Loucy (cell line): ENCODE results near the gene MED8.

ENCODE experiments used
- EZH2phosphoT487 ChIP-seq: fragments of 200-600 bp; IDR thresholded peaks from 2 replicates; pipeline ENCODE4 v1.6.1; 2018; ENCODE audit warnings: antibody characterized with exemption, mild to moderate bottlenecking, moderate library complexity, borderline replicate concordance
- TF ChIP-seq, protein P1 (sequence below): fragments of 200-600 bp; sonication (generic); conservative IDR thresholded peaks from 2 replicates; pipeline ENCODE4 v1.5.1; 2014; ENCODE audit warnings: mild to moderate bottlenecking, antibody characterized with exemption, low read length

- TF ChIP-seq, protein P1, sequence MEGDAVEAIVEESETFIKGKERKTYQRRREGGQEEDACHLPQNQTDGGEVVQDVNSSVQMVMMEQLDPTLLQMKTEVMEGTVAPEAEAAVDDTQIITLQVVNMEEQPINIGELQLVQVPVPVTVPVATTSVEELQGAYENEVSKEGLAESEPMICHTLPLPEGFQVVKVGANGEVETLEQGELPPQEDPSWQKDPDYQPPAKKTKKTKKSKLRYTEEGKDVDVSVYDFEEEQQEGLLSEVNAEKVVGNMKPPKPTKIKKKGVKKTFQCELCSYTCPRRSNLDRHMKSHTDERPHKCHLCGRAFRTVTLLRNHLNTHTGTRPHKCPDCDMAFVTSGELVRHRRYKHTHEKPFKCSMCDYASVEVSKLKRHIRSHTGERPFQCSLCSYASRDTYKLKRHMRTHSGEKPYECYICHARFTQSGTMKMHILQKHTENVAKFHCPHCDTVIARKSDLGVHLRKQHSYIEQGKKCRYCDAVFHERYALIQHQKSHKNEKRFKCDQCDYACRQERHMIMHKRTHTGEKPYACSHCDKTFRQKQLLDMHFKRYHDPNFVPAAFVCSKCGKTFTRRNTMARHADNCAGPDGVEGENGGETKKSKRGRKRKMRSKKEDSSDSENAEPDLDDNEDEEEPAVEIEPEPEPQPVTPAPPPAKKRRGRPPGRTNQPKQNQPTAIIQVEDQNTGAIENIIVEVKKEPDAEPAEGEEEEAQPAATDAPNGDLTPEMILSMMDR: no peak
- no peak for TF ChIP-seq EZH2phosphoT487
Measured at GRCh38 chr1:43358746-43359693, 30.6 kb downstream of the MED8 start, which contains the start of gene CDC20.
